22Rv1 (cell line): ENCODE results near the gene KDM4C.

Source experiments
- ZFX ChIP-seq: fragments of 450-650 bp; IDR thresholded peaks from 2 replicates; pipeline ENCODE4 v1.6.1; 2017; ENCODE audit warnings: antibody characterized with exemption, borderline replicate concordance
- TF ChIP-seq, protein P1 (sequence below): fragments of 450-650 bp; IDR thresholded peaks from 2 replicates; pipeline ENCODE4 v1.5.1; 2017; ENCODE audit warnings: mild to moderate bottlenecking

DNA sequence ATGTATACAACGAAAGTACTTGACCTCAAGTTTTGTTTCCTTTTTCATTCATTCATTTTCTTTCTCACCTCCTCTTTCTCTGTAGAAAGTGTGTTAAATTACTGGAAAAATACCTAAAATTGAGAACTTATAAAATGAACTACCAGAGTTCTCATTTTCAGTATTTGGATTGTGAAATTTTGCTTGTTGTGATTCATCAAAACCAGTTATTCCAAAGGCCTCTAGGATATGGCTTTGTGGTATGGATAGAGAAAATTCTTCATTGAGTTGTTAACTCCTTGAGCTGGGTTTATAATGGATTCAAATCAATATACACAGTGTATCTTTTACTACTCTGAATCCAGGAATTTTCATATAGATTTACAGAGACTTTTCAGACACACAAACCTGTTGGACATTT, 287.6 kb downstream of the KDM4C start:
- TF ChIP-seq, protein P1, sequence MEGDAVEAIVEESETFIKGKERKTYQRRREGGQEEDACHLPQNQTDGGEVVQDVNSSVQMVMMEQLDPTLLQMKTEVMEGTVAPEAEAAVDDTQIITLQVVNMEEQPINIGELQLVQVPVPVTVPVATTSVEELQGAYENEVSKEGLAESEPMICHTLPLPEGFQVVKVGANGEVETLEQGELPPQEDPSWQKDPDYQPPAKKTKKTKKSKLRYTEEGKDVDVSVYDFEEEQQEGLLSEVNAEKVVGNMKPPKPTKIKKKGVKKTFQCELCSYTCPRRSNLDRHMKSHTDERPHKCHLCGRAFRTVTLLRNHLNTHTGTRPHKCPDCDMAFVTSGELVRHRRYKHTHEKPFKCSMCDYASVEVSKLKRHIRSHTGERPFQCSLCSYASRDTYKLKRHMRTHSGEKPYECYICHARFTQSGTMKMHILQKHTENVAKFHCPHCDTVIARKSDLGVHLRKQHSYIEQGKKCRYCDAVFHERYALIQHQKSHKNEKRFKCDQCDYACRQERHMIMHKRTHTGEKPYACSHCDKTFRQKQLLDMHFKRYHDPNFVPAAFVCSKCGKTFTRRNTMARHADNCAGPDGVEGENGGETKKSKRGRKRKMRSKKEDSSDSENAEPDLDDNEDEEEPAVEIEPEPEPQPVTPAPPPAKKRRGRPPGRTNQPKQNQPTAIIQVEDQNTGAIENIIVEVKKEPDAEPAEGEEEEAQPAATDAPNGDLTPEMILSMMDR = no peak
- no peak for TF ChIP-seq ZFX
